Measurements from ENCODE around the gene ATF3.

Gene ATF3

DNA sequence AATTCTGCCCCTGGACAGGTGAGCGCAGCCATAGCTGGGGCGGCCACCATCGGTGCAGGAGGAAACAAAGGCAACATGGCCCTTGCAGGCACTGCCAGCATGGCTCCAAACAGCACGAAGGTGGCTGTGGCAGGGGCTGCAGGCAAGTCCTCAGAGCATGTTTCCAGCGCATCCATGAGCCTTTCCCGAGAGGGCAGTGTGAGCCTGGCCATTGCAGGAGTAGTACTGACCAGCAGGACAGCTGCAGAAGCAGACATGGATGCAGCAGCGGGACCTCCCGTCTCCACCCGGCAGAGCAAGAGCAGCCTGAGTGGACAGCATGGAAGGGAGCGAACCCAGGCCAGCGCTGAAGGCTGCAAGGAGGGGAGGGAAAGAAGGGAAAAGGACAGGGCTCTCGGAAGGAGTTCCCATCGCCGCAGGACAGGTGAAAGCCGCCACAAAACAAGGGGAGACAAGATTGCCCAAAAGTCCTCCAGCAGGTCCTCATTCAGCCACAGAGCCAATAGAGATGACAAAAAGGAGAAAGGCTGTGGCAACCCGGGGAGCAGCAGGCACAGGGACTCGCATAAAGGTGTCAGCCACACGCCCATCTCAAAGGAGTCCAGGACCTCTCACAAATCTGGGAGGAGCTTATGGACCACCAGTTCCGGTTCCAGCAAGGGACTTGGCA lies 17.4 kb downstream of the ATF3 start:
- TF ChIP-seq, protein P1, sequence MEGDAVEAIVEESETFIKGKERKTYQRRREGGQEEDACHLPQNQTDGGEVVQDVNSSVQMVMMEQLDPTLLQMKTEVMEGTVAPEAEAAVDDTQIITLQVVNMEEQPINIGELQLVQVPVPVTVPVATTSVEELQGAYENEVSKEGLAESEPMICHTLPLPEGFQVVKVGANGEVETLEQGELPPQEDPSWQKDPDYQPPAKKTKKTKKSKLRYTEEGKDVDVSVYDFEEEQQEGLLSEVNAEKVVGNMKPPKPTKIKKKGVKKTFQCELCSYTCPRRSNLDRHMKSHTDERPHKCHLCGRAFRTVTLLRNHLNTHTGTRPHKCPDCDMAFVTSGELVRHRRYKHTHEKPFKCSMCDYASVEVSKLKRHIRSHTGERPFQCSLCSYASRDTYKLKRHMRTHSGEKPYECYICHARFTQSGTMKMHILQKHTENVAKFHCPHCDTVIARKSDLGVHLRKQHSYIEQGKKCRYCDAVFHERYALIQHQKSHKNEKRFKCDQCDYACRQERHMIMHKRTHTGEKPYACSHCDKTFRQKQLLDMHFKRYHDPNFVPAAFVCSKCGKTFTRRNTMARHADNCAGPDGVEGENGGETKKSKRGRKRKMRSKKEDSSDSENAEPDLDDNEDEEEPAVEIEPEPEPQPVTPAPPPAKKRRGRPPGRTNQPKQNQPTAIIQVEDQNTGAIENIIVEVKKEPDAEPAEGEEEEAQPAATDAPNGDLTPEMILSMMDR (IDR thresholded peaks at IDR 0.05; ENCODE audit: insufficient read depth, low read depth, low read length, missing control alignments) = no peak
- no peak for DNase-seq (ENCODE audit: low read depth)
- no peak overlapping the region for H3K4me3 ChIP-seq (ENCODE audit: low read length)

DNA sequence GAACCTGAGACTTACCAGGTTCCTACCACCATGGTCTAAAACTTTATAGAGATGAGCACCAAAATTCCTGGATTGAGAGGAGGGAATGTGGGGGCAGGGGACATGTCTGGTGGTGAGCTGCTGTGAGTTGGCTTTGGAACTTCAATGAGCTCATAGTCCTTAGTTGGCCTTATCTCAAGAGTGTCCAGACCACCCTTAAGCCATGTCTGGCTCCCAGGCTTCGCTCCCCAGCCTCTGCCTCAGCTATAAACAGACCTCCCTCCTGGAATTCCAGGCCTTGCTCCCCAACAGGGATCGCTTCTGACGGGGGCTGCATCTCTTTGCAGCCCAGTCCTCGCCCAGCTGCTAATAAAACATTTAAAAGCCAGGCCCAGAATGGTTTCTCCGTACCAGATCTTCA lies 19.5 kb downstream of the ATF3 start:
- H3K4me3 ChIP-seq (ENCODE audit: low read length) = no peak overlapping the region
- DNase-seq (ENCODE audit: low read depth) = no peak
- TF ChIP-seq, protein P1 (IDR thresholded peaks at IDR 0.05; ENCODE audit: insufficient read depth, low read depth, low read length, missing control alignments) = no peak

- TF ChIP-seq, protein P1 (IDR thresholded peaks at IDR 0.05; ENCODE audit: insufficient read depth, low read depth, low read length, missing control alignments) = no peak
- DNase-seq (ENCODE audit: low read depth) = no peak
- H3K4me3 ChIP-seq (ENCODE audit: low read length) = no peak overlapping the region
Observed at GRCh38 chr1:212628813-212629415, 20.4 kb downstream of the ATF3 start.

- TF ChIP-seq, protein P1 (IDR thresholded peaks at IDR 0.05; ENCODE audit: insufficient read depth, low read depth, low read length, missing control alignments) = no peak
- DNase-seq (ENCODE audit: low read depth) = no peak
- no peak overlapping the region for H3K4me3 ChIP-seq (ENCODE audit: low read length)
Observed at GRCh38 chr1:212629450-212630157, 21.0 kb downstream of the ATF3 start.

DNA sequence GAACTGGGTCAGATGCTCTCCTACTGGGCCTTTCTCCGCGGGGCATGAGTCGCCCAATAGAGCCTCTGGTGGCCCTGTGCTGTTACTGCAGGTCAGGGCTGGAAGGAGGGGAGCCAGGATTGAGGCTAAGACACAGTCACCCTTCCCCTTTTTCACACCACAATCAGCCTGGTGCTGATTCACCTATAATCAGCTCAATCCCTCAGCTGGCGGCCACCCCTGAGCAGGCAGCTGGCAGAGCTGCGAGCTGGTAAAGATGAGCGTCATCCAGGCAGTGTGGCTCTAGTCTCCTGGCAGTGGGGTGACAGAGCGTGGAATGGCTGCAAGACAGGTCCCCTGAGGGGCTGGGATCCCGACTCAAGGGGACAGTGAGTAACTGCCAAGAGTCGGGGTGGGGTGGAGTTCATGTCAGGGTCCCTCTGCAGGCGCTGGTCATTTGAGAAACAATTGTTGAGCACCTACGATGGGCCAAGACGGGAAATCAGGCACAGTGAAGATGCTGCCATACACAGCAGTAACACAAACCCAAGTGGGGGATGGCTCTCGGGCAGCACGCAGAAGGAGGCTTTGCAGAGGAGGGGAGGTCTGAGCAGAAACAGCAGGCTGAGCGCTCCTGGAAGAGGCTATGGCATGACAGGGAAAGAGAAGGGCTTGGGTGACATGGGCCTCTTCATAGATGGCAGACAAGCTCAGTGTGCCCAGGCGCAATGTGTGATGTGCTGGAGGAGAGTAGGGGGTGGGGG lies 21.8 kb downstream of the ATF3 start:
- TF ChIP-seq, protein P1 (IDR thresholded peaks at IDR 0.05; ENCODE audit: insufficient read depth, low read depth, low read length, missing control alignments) = peak; percentile 87
- no peak for DNase-seq (ENCODE audit: low read depth)
- no peak overlapping the region for H3K4me3 ChIP-seq (ENCODE audit: low read length)

- DNase-seq (ENCODE audit: low read depth) = no peak
- no peak overlapping the region for H3K4me3 ChIP-seq (ENCODE audit: low read length)
- TF ChIP-seq, protein P1 (IDR thresholded peaks at IDR 0.05; ENCODE audit: insufficient read depth, low read depth, low read length, missing control alignments) = no peak
Observed at GRCh38 chr1:212633161-212633560, 24.6 kb downstream of the ATF3 start.

Data from epithelial cell of esophagus (primary cell).